WTC11 (cell line): Measurements from ENCODE around the gene SLC9A7. TPM values are rescaled to one million over a fixed set of nuclear protein-coding genes. Genes with fewer than 3 reads are reported as not detected.

Source experiments
- ATAC-seq: fragments of 200-7000 bp; cut with Tn5 transposase; 2 replicates; pipeline ENCODE4 v1.10.0; 2021; ENCODE audit warnings: mild to moderate bottlenecking, moderate library complexity
- CTCF ChIA-PET: fragments of 300-600 bp; sonication (Branson Sonifier 250); formaldehyde crosslinking; loops from one replicate; lab custom pipeline; 2021; ENCODE audit warnings: antibody characterized with exemption; lab: Charles Lee
- POLR2A ChIA-PET: fragments of 350-600 bp; sonication (Branson Sonifier 250); formaldehyde crosslinking; loops from one replicate; lab custom pipeline; 2021; ENCODE audit warnings: antibody characterized with exemption; lab: Charles Lee
- DNase-seq: peaks from one replicate; pipeline ENCODE4 v3.0.0; 2021; ENCODE audit warnings: low spot score
- H3K27ac Mint-ChIP-seq: 2 replicates; pipeline ENCODE4 v1.8.0; 2021; ENCODE audit warnings: mixed read lengths
- H3K27me3 Mint-ChIP-seq: 2 replicates; pipeline ENCODE4 v1.8.0; 2021; ENCODE audit warnings: low read depth, mild to moderate bottlenecking, moderate library complexity, mixed read lengths
- H3K36me3 Mint-ChIP-seq: 2 replicates; pipeline ENCODE4 v1.8.0; 2021; ENCODE audit warnings: mixed read lengths
- H3K4me1 Mint-ChIP-seq: 2 replicates; pipeline ENCODE4 v1.8.0; 2022; ENCODE audit warnings: mixed read lengths
- H3K4me3 Mint-ChIP-seq: 2 replicates; pipeline ENCODE4 v1.8.0; 2021; ENCODE audit warnings: mild to moderate bottlenecking, moderate library complexity, mixed read lengths
- H3K9me3 Mint-ChIP-seq: 2 replicates; pipeline ENCODE4 v1.8.0; 2021; ENCODE audit warnings: mixed read lengths
- AFF4 ChIP-seq: sonication (generic); formaldehyde crosslinking; IDR thresholded peaks from 2 replicates; pipeline ENCODE4 v1.8.1; 2023; ENCODE audit warnings: mild to moderate bottlenecking, missing genetic modification reagents, borderline replicate concordance
- CBFB ChIP-seq: sonication (generic); formaldehyde crosslinking; IDR thresholded peaks from 2 replicates; pipeline ENCODE4 v1.8.1; 2022; ENCODE audit warnings: mild to moderate bottlenecking, low read depth, missing genetic modification reagents
- CREB1 ChIP-seq: sonication (generic); formaldehyde crosslinking; IDR thresholded peaks from 2 replicates; pipeline ENCODE4 v1.8.0; 2023; ENCODE audit warnings: mild to moderate bottlenecking, missing genetic modification reagents
- CREM ChIP-seq: sonication (generic); formaldehyde crosslinking; IDR thresholded peaks from 2 replicates; pipeline ENCODE4 v1.8.1; 2022; ENCODE audit warnings: mild to moderate bottlenecking, missing genetic modification reagents, moderate library complexity
- E2F1 ChIP-seq: sonication (generic); formaldehyde crosslinking; IDR thresholded peaks from 2 replicates; pipeline ENCODE4 v1.8.0; 2022; ENCODE audit warnings: mild to moderate bottlenecking, missing genetic modification reagents
- E2F4 ChIP-seq: sonication (generic); formaldehyde crosslinking; IDR thresholded peaks from 2 replicates; pipeline ENCODE4 v1.8.1; 2022; ENCODE audit warnings: low read depth, mild to moderate bottlenecking, moderate library complexity, missing genetic modification reagents, borderline replicate concordance
- FOXK1 ChIP-seq: sonication (generic); formaldehyde crosslinking; IDR thresholded peaks from 2 replicates; pipeline ENCODE4 v1.8.0; 2022; ENCODE audit warnings: mild to moderate bottlenecking, moderate library complexity, missing genetic modification reagents
- HMGA2 ChIP-seq: fragments of 250-450 bp; sonication (Bioruptor Pico); IDR thresholded peaks from 2 replicates; pipeline ENCODE4 v1.4.0; 2021; ENCODE audit warnings: mild to moderate bottlenecking, moderate library complexity
- HMGXB4 ChIP-seq: sonication (generic); formaldehyde crosslinking; IDR thresholded peaks from 2 replicates; pipeline ENCODE4 v1.8.1; 2023; ENCODE audit warnings: mild to moderate bottlenecking, moderate library complexity, missing genetic modification reagents
- KAT7 ChIP-seq: sonication (generic); formaldehyde crosslinking; IDR thresholded peaks from 2 replicates; pipeline ENCODE4 v1.8.1; 2023; ENCODE audit warnings: missing genetic modification reagents, mild to moderate bottlenecking, borderline replicate concordance
- STAT6 ChIP-seq: sonication (generic); formaldehyde crosslinking; conservative IDR thresholded peaks from 2 replicates; pipeline ENCODE4 v1.8.1; 2023; ENCODE audit warnings: mild to moderate bottlenecking, low read depth, missing genetic modification reagents, moderate library complexity
- USF1 ChIP-seq: sonication (generic); formaldehyde crosslinking; IDR thresholded peaks from 2 replicates; pipeline ENCODE4 v1.8.0; 2022; ENCODE audit warnings: mild to moderate bottlenecking, missing genetic modification reagents
- ZBTB21 ChIP-seq: sonication (generic); formaldehyde crosslinking; IDR thresholded peaks from 2 replicates; pipeline ENCODE4 v1.8.1; 2023; ENCODE audit warnings: mild to moderate bottlenecking, missing genetic modification reagents, borderline replicate concordance
- ZNF219 ChIP-seq: sonication (generic); formaldehyde crosslinking; IDR thresholded peaks from 2 replicates; pipeline ENCODE4 v1.8.0; 2023; ENCODE audit warnings: missing genetic modification reagents, mild to moderate bottlenecking, borderline replicate concordance
- ZNF232 ChIP-seq: sonication (generic); formaldehyde crosslinking; IDR thresholded peaks from 2 replicates; pipeline ENCODE4 v1.8.0; 2022; ENCODE audit warnings: mild to moderate bottlenecking, missing genetic modification reagents
- ZNF263 ChIP-seq: sonication (generic); formaldehyde crosslinking; IDR thresholded peaks from 2 replicates; pipeline ENCODE4 v1.8.1; 2022; ENCODE audit warnings: low read depth, mild to moderate bottlenecking, moderate library complexity, missing genetic modification reagents
- ZNF416 ChIP-seq: fragments of 250-450 bp; sonication (Bioruptor Pico); IDR thresholded peaks from 2 replicates; pipeline ENCODE4 v1.9.0; 2021; ENCODE audit warnings: mild to moderate bottlenecking, inconsistent platforms
- total RNA-seq: library from RNA; stranded (reverse); gene quantifications from 3 replicates; pipeline ENCODE4 v1.2.3, GENCODE V29; 2021

The SLC9A7 gene
- total RNA-seq, 1 experiment from 2014 or later, result 18.0 TPM

GRCh38 chrX:46618947-46619346 is 140.0 kb downstream of the SLC9A7 start:
- CTCF ChIA-PET, result no interaction called here
- H3K36me3 Mint-ChIP-seq, result peaks cover 49% of the 10 kb centered on the region
- 0 out of 2 replicates have a peak, but pooled peaks cover 4% of the 10 kb centered on the region for H3K9me3 Mint-ChIP-seq
- no peak overlapping the region for H3K4me3 Mint-ChIP-seq
- H3K27ac Mint-ChIP-seq, result no peak overlapping the region
- peaks cover 21% of the 10 kb centered on the region for H3K4me1 Mint-ChIP-seq
- ATAC-seq, result no peak
- H3K27me3 Mint-ChIP-seq, result no peaks in the 10 kb centered on the region
- POLR2A ChIA-PET, result no interaction called here
- DNase-seq, result no peak
- TF ChIP-seq ZBTB21 (CRISPR knock-in tag) (no peak), HMGA2 (CRISPR knock-in tag) (no peak), FOXK1 (CRISPR knock-in tag) (no peak), ZNF232 (CRISPR knock-in tag) (no peak), ZNF416 (CRISPR knock-in tag) (no peak), ZNF263 (no peak), HMGXB4 (CRISPR knock-in tag) (no peak), ZNF219 (CRISPR knock-in tag) (no peak), CREB1 (CRISPR knock-in tag) (no peak), KAT7 (no peak), STAT6 (CRISPR knock-in tag) (no peak), USF1 (CRISPR knock-in tag) (no peak), AFF4 (CRISPR knock-in tag) (no peak), CREM (CRISPR knock-in tag) (no peak), CBFB (CRISPR knock-in tag) (no peak), E2F4 (CRISPR knock-in tag) (no peak), E2F1 (no peak)
- TF ChIP-seq, all 79 proteins: peak for 0
